Measurements from ENCODE around the gene SPAM1. TPM values are rescaled to one million over a fixed set of nuclear protein-coding genes. Genes with fewer than 3 reads are reported as not detected.
A peak's percentile ranks its signal among the peaks of the same experiment; 100 is the strongest.

The SPAM1 gene
- total RNA-seq, 4 donors from 2014 or later, result not detected

GRCh38 chr7:123916240-123916724 lies 8.8 kb upstream of the SPAM1 start:
- Histone ChIP-seq H3K27ac (no peak overlapping the region), H3K4me3 (no peak overlapping the region), H3K9me3 (no peaks in the 10 kb centered on the region), H3K36me3 (no peaks in the 10 kb centered on the region), H3K27me3 (no peaks in the 10 kb centered on the region), H3K4me1 (peaks cover 0 to 5% (median 0%) of the 10 kb centered on the region in 4 donors)
- intact Hi-C loops (cut with DNase I; ENCODE audit: low total_unique reads) (no loop called here), in situ Hi-C loops (cut with MboI; ENCODE audit: low pct_ligation_motif_present in 1 of 4, low pct_unique_long_range_greater_than_20kb in 1 of 4, low sequenced_read_pairs in 3 of 4) (no loop called here)
- peak; percentile 33 for DNase-seq
- TF ChIP-seq CTCF (IDR thresholded peaks at IDR 0.05) (peak in 4 of 5 experiments; percentile 19 to 32 (median 26)), EP300 (IDR thresholded peaks at IDR 0.05; ENCODE audit: low read depth) (no peak), POLR2A (IDR thresholded peaks at IDR 0.05) (no peak), POLR2AphosphoS5 (IDR thresholded peaks at IDR 0.05) (no peak)
- WGBS, 2 donors (ENCODE audit: low coverage in 1 of 2), result 11 to 21% methylated on average over 2 of the region's 2 CpGs

GRCh38 chr7:123917878-123918277 lies 7.2 kb upstream of the SPAM1 start:
- Histone ChIP-seq H3K4me3 (no peak overlapping the region), H3K4me1 (peaks cover 0 to 5% (median 0%) of the 10 kb centered on the region in 4 donors), H3K27me3 (no peaks in the 10 kb centered on the region), H3K9me3 (no peaks in the 10 kb centered on the region), H3K36me3 (no peaks in the 10 kb centered on the region), H3K27ac (no peak overlapping the region)
- intact Hi-C loops (cut with DNase I; ENCODE audit: low total_unique reads), result no loop called here
- WGBS, 2 donors (ENCODE audit: low coverage in 1 of 2), result 92 to 97% methylated on average over 7 to 12 of the region's 12 CpGs
- TF ChIP-seq POLR2A (IDR thresholded peaks at IDR 0.05), result no peak
- TF ChIP-seq CTCF (IDR thresholded peaks at IDR 0.05), result no peak
- no peak for TF ChIP-seq POLR2AphosphoS5 (IDR thresholded peaks at IDR 0.05)
- no peak for TF ChIP-seq EP300 (IDR thresholded peaks at IDR 0.05; ENCODE audit: low read depth)
- in situ Hi-C loops (cut with MboI; ENCODE audit: low pct_ligation_motif_present in 1 of 4, low pct_unique_long_range_greater_than_20kb in 1 of 4, low sequenced_read_pairs in 3 of 4), result no loop called here
- no peak for DNase-seq

GRCh38 chr7:123918309-123918708 lies 6.7 kb upstream of the SPAM1 start:
- no peak for TF ChIP-seq POLR2A (IDR thresholded peaks at IDR 0.05)
- TF ChIP-seq POLR2AphosphoS5 (IDR thresholded peaks at IDR 0.05), result no peak
- TF ChIP-seq EP300 (IDR thresholded peaks at IDR 0.05; ENCODE audit: low read depth), result no peak
- no peak for TF ChIP-seq CTCF (IDR thresholded peaks at IDR 0.05)
- no peak overlapping the region for H3K27ac ChIP-seq
- no peak overlapping the region for H3K4me3 ChIP-seq
- peaks cover 0 to 5% (median 0%) of the 10 kb centered on the region in 4 donors for H3K4me1 ChIP-seq
- no peak for DNase-seq
- no peaks in the 10 kb centered on the region for H3K27me3 ChIP-seq
- in situ Hi-C loops (cut with MboI; ENCODE audit: low pct_ligation_motif_present in 1 of 4, low pct_unique_long_range_greater_than_20kb in 1 of 4, low sequenced_read_pairs in 3 of 4), result no loop called here
- WGBS, 2 donors (ENCODE audit: low coverage in 1 of 2), result 86 to 91% methylated on average over 1 to 8 of the region's 8 CpGs
- H3K9me3 ChIP-seq, result no peaks in the 10 kb centered on the region
- intact Hi-C loops (cut with DNase I; ENCODE audit: low total_unique reads), result no loop called here
- no peaks in the 10 kb centered on the region for H3K36me3 ChIP-seq

GRCh38 chr7:123923599-123923998 lies 1.4 kb upstream of the SPAM1 start:
- Histone ChIP-seq H3K36me3 (no peaks in the 10 kb centered on the region), H3K27me3 (no peaks in the 10 kb centered on the region), H3K4me1 (peaks cover 0 to 2% (median 0%) of the 10 kb centered on the region in 4 donors), H3K4me3 (no peak overlapping the region), H3K9me3 (no peaks in the 10 kb centered on the region), H3K27ac (no peak overlapping the region)
- in situ Hi-C loops (cut with MboI; ENCODE audit: low pct_ligation_motif_present in 1 of 4, low pct_unique_long_range_greater_than_20kb in 1 of 4, low sequenced_read_pairs in 3 of 4), result no loop called here
- intact Hi-C loops (cut with DNase I; ENCODE audit: low total_unique reads), result no loop called here
- WGBS, 2 donors (ENCODE audit: low coverage in 1 of 2), result 86 to 100% methylated on average over 3 to 4 of the region's 4 CpGs
- DNase-seq, result no peak
- TF ChIP-seq EP300 (IDR thresholded peaks at IDR 0.05; ENCODE audit: low read depth) (no peak), CTCF (IDR thresholded peaks at IDR 0.05) (no peak), POLR2AphosphoS5 (IDR thresholded peaks at IDR 0.05) (no peak), POLR2A (IDR thresholded peaks at IDR 0.05) (no peak)

Measured in transverse colon (tissue), 4 donors.